Vagina (tissue), 2 donors: ENCODE data around the gene SRI.

Source experiments
- CTCF ChIP-seq, 3 experiments: fragments of 450-650 bp in 2 of 3; fragments of 200-600 bp in 1 of 3; sonication (generic) in 1 of 3; IDR thresholded peaks; one replicate each; pipeline ENCODE4 v1.5.1; 2017 to 2019; ENCODE audit warnings: antibody characterized with exemption in 3 of 3, mild to moderate bottlenecking in 2 of 3, moderate library complexity in 2 of 3
- POLR2A ChIP-seq, 2 donors: fragments of 450-650 bp; IDR thresholded peaks; one replicate each; pipeline ENCODE4 v1.6.1; 2017; ENCODE audit warnings: antibody characterized with exemption in 2 of 2, mild to moderate bottlenecking in 2 of 2, moderate library complexity in 2 of 2

GRCh38 chr7:88202278-88202677 is 17.6 kb downstream of the SRI start:
- no peak for TF ChIP-seq CTCF (IDR thresholded peaks at IDR 0.05)
- no peak for TF ChIP-seq POLR2A (IDR thresholded peaks at IDR 0.05)
